GM18520 (cell line): ENCODE measurements around the gene SLC44A5.
"Not testable (repeated sequence)": the region's sequence is repeated elsewhere in the genome, so short reads cannot be mapped to it uniquely, and the experiment has no call there.

Experiments used
- ATAC-seq: cut with Tn5 transposase; IDR thresholded peaks from one replicate; pipeline ENCODE4 v1.9.1; 2021; ENCODE audit not compliant: unreplicated experiment

Gene SLC44A5

GRCh38 chr1:75469586-75470173, 141.2 kb downstream of the SLC44A5 start:
- ATAC-seq, result no peak

- no peak for ATAC-seq
Observed at GRCh38 chr1:75461808-75462325, 149.0 kb downstream of the SLC44A5 start.

- no peak for ATAC-seq
Observed at GRCh38 chr1:75449998-75450397, 160.9 kb downstream of the SLC44A5 start.

- ATAC-seq, result no peak
Observed at GRCh38 chr1:75444220-75444619, 166.7 kb downstream of the SLC44A5 start.

- ATAC-seq, result no peak
Observed at GRCh38 chr1:75440274-75440673, 170.6 kb downstream of the SLC44A5 start.

- no peak for ATAC-seq
Observed at GRCh38 chr1:75438355-75438754, 172.6 kb downstream of the SLC44A5 start.

- ATAC-seq, result no peak
Observed at GRCh38 chr1:75431843-75432242, 179.1 kb downstream of the SLC44A5 start.

- no peak for ATAC-seq
Observed at GRCh38 chr1:75430526-75430925, 180.4 kb downstream of the SLC44A5 start.

GRCh38 chr1:75426688-75427087, 184.2 kb downstream of the SLC44A5 start:
- ATAC-seq, result no peak

GRCh38 chr1:75425001-75425650, 185.8 kb downstream of the SLC44A5 start:
- no peak for ATAC-seq

- ATAC-seq, result no peak
Observed at GRCh38 chr1:75423616-75424015, 187.3 kb downstream of the SLC44A5 start.

GRCh38 chr1:75423136-75423535, 187.8 kb downstream of the SLC44A5 start:
- no peak for ATAC-seq

GRCh38 chr1:75421371-75421770, 189.5 kb downstream of the SLC44A5 start:
- ATAC-seq, result no peak

GRCh38 chr1:75415187-75415586, 195.7 kb downstream of the SLC44A5 start:
- no peak for ATAC-seq

GRCh38 chr1:75412616-75413015, 198.3 kb downstream of the SLC44A5 start:
- ATAC-seq, result no peak

GRCh38 chr1:75404681-75405080, 206.2 kb downstream of the SLC44A5 start:
- not testable (repeated sequence) for ATAC-seq

- not testable (repeated sequence) for ATAC-seq
Observed at GRCh38 chr1:75403147-75403646, 207.7 kb downstream of the SLC44A5 start.

GRCh38 chr1:75400716-75401115, 210.2 kb downstream of the SLC44A5 start:
- no peak for ATAC-seq

GRCh38 chr1:75396745-75397144, 214.2 kb downstream of the SLC44A5 start:
- ATAC-seq, result no peak

GRCh38 chr1:75396260-75396659, 214.7 kb downstream of the SLC44A5 start:
- no peak for ATAC-seq

- ATAC-seq, result no peak
Observed at GRCh38 chr1:75394386-75395139, 216.4 kb downstream of the SLC44A5 start.

- peak; percentile 86 for ATAC-seq
Observed at GRCh38 chr1:75392278-75392677, 218.6 kb downstream of the SLC44A5 start.
